ENCODE data around the gene SLC25A45. TPM values are rescaled to one million over a fixed set of nuclear protein-coding genes. Genes with fewer than 3 reads are reported as not detected.

SLC25A45 gene
- total and polyA plus RNA-seq, 2 donors (not counting 1 experiment from before 2014, with no cell fraction given): 0.52 to 1.5 TPM

GRCh38 chr11:65404638-65405339, 22.3 kb upstream of the SLC25A45 start:
- Histone ChIP-seq H4K20me1 (ENCODE audit: control insufficient read depth, extremely low read depth, insufficient read depth, low read length) (no peaks in the 10 kb centered on the region), H3K4me3 (replicated peaks in 1 of 4; ENCODE audit: control extremely low read depth in 1 of 4, insufficient read depth in 1 of 4, low read depth in 3 of 4, low read length in 4 of 4) (no peak overlapping the region), H3K36me3 (ENCODE audit: control insufficient read depth, insufficient read depth, low read length) (peaks cover 20% of the 10 kb centered on the region), H3K27me3 (ENCODE audit: control insufficient read depth, insufficient read depth, low read length) (no peaks in the 10 kb centered on the region), H3K4me2 (ENCODE audit: extremely low read depth, insufficient read depth, low read length) (no peak overlapping the region), H3K27ac (ENCODE audit: insufficient read depth, low read length) (no peak overlapping the region), H3K9ac (ENCODE audit: insufficient read depth, low read length) (no peak overlapping the region), H3K79me2 (ENCODE audit: control insufficient read depth, insufficient read depth, low read length) (no peaks in the 10 kb centered on the region), H3K9me3 (ENCODE audit: control insufficient read depth, insufficient read depth, low read depth, low read length) (no peaks in the 10 kb centered on the region), H2AFZ (ENCODE audit: low read length) (no peak overlapping the region), H3K4me1 (ENCODE audit: control insufficient read depth, extremely low read depth, insufficient read depth, low read length) (no peaks in the 10 kb centered on the region)
- TF ChIP-seq EZH2 (IDR thresholded peaks at IDR 0.05; ENCODE audit: low read length, missing control alignments): no peak
- TF ChIP-seq CTCF (conservative IDR thresholded peaks at IDR 0.05 in 1 of 2, IDR thresholded peaks at IDR 0.05 in 1 of 2; ENCODE audit: low read depth in 1 of 2, low read length in 2 of 2): no peak
- no peak for DNase-seq (ENCODE audit: low read depth in 2 of 2)

- Histone ChIP-seq H3K9me3 (ENCODE audit: control insufficient read depth, insufficient read depth, low read depth, low read length) (no peaks in the 10 kb centered on the region), H3K9ac (ENCODE audit: insufficient read depth, low read length) (no peak overlapping the region), H4K20me1 (ENCODE audit: control insufficient read depth, extremely low read depth, insufficient read depth, low read length) (no peaks in the 10 kb centered on the region), H3K4me3 (replicated peaks in 1 of 4; ENCODE audit: control extremely low read depth in 1 of 4, insufficient read depth in 1 of 4, low read depth in 3 of 4, low read length in 4 of 4) (no peak overlapping the region), H3K4me1 (ENCODE audit: control insufficient read depth, extremely low read depth, insufficient read depth, low read length) (no peaks in the 10 kb centered on the region), H3K36me3 (ENCODE audit: control insufficient read depth, insufficient read depth, low read length) (peaks cover 23% of the 10 kb centered on the region), H3K4me2 (ENCODE audit: extremely low read depth, insufficient read depth, low read length) (no peak overlapping the region), H2AFZ (ENCODE audit: low read length) (no peak overlapping the region), H3K27me3 (ENCODE audit: control insufficient read depth, insufficient read depth, low read length) (no peaks in the 10 kb centered on the region), H3K27ac (ENCODE audit: insufficient read depth, low read length) (no peak overlapping the region), H3K79me2 (ENCODE audit: control insufficient read depth, insufficient read depth, low read length) (no peaks in the 10 kb centered on the region)
- TF ChIP-seq EZH2 (IDR thresholded peaks at IDR 0.05; ENCODE audit: low read length, missing control alignments) (no peak), CTCF (conservative IDR thresholded peaks at IDR 0.05 in 1 of 2, IDR thresholded peaks at IDR 0.05 in 1 of 2; ENCODE audit: low read depth in 1 of 2, low read length in 2 of 2) (no peak)
- DNase-seq (ENCODE audit: low read depth in 2 of 2): no peak
These were observed 21.8 kb upstream of the SLC25A45 start for GRCh38 chr11:65404210-65404609.

- Histone ChIP-seq H3K4me3 (replicated peaks in 1 of 4; ENCODE audit: control extremely low read depth in 1 of 4, insufficient read depth in 1 of 4, low read depth in 3 of 4, low read length in 4 of 4) (no peak overlapping the region), H3K27me3 (ENCODE audit: control insufficient read depth, insufficient read depth, low read length) (no peaks in the 10 kb centered on the region), H3K4me1 (ENCODE audit: control insufficient read depth, extremely low read depth, insufficient read depth, low read length) (no peaks in the 10 kb centered on the region), H2AFZ (ENCODE audit: low read length) (no peak overlapping the region), H3K4me2 (ENCODE audit: extremely low read depth, insufficient read depth, low read length) (no peak overlapping the region), H3K9me3 (ENCODE audit: control insufficient read depth, insufficient read depth, low read depth, low read length) (no peaks in the 10 kb centered on the region), H4K20me1 (ENCODE audit: control insufficient read depth, extremely low read depth, insufficient read depth, low read length) (no peaks in the 10 kb centered on the region), H3K27ac (ENCODE audit: insufficient read depth, low read length) (no peak overlapping the region), H3K79me2 (ENCODE audit: control insufficient read depth, insufficient read depth, low read length) (no peaks in the 10 kb centered on the region), H3K9ac (ENCODE audit: insufficient read depth, low read length) (no peak overlapping the region), H3K36me3 (ENCODE audit: control insufficient read depth, insufficient read depth, low read length) (peaks cover 23% of the 10 kb centered on the region)
- TF ChIP-seq CTCF (conservative IDR thresholded peaks at IDR 0.05 in 1 of 2, IDR thresholded peaks at IDR 0.05 in 1 of 2; ENCODE audit: low read depth in 1 of 2, low read length in 2 of 2) (no peak), EZH2 (IDR thresholded peaks at IDR 0.05; ENCODE audit: low read length, missing control alignments) (no peak)
- DNase-seq (ENCODE audit: low read depth in 2 of 2): no peak
These were observed 21.2 kb upstream of the SLC25A45 start for GRCh38 chr11:65403607-65404121.
